22Rv1 (cell line): ENCODE measurements around the gene TMEM151A.
A peak's percentile ranks its signal among the peaks of the same experiment; 100 is the strongest.

ENCODE experiments used
- H3K27ac ChIP-seq: fragments of 450-650 bp; 2 replicates; pipeline ENCODE4 v1.5.1; 2017
- CTCF ChIP-seq: fragments of 450-650 bp; IDR thresholded peaks from 2 replicates; pipeline ENCODE4 v1.5.1; 2017; ENCODE audit warnings: mild to moderate bottlenecking
- ZFX ChIP-seq: fragments of 450-650 bp; IDR thresholded peaks from 2 replicates; pipeline ENCODE4 v1.6.1; 2017; ENCODE audit warnings: antibody characterized with exemption, borderline replicate concordance

Gene TMEM151A

DNA sequence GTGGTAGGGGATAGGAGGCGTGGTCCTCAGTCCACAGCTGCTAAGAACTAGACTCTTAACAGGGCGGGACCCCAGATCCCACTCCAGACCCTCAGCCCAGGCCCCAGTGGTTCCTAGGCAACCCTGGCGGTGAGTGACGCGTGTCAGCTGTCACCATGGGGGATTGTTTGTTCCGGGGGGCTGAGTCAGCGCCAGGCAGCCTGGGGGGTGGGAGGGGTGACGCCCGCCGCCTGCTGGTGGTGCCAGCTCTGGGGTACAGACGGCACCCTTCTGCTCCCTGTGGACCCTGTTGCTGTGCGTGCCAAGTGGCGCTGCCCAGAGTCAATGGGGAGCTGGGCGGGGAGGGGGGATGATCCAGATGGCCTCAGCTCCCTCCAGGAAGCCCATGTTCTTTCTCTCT lies 11.3 kb upstream of the TMEM151A start:
- no peak for TF ChIP-seq CTCF
- TF ChIP-seq ZFX, result no peak
- H3K27ac ChIP-seq, result no peak overlapping the region

DNA sequence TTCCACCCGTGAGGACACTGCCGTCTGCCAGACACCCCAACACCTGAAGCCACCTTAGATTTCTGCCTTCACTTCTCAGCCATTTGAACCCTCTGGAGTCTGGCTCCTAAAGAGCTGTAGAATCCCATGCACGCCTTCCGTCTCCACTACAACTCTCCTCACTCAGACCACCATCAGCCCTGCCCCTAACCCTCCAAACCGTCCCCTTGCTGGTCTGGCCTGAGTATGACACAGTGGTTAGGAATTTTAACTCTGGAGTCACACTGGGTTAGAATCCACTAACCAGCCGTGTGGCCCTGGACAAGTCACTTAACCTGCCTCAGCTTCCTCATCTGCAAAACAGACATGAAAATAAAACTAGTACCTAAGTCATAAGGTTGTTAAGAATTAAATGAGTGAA lies 10.7 kb upstream of the TMEM151A start:
- peak overlapping the region; percentile 29; the same call in 1 of the 2 replicates for H3K27ac ChIP-seq
- no peak for TF ChIP-seq CTCF
- TF ChIP-seq ZFX, result no peak

- TF ChIP-seq CTCF (no peak), ZFX (no peak)
- peak overlapping the region; percentile 29 for H3K27ac ChIP-seq
These were observed 9.8 kb upstream of the TMEM151A start for GRCh38 chr11:66281776-66282467.

GRCh38 chr11:66282468-66283455 lies 8.9 kb upstream of the TMEM151A start:
- peak overlapping the region; percentile 40; the same call in 1 of the 2 replicates for H3K27ac ChIP-seq
- TF ChIP-seq CTCF (peak; percentile 98), ZFX (no peak)

- TF ChIP-seq ZFX (no peak), CTCF (no peak)
- H3K27ac ChIP-seq, result peak overlapping the region; percentile 40; the same call in 1 of the 2 replicates
These were observed 8.1 kb upstream of the TMEM151A start for GRCh38 chr11:66283461-66284105.

DNA sequence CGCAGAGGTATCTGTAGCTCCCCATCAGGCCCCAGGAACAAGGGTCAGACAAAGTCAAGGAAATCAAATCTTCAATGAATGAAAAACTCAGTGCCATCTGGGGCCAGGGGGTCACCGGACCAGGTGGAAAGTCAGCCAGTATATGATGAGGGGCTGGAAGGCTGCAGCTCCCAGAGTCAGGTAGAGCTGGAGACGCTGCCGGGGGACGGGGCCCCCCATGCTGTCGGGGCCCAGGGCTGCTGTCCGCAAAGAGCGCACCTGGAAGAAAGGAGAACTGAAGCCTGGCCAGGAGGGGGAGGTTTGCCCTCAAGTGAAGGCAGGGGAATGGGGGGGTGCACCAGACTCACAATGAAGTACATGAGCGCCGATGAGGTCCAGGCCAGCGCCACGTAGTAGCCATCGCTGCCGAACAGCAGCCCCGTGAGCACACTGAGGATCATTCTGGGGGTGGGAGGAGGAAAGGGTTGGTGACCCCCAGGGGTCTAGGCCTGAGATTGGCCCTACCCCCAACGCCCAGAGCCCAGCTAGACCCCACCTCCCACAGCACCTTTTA lies 7.1 kb upstream of the TMEM151A start:
- no peak for TF ChIP-seq ZFX
- no peak for TF ChIP-seq CTCF
- peak overlapping the region; percentile 40; the same call in 1 of the 2 replicates for H3K27ac ChIP-seq
